ENCODE measurements around the gene MED22.
"Not testable (repeated sequence)": the region's sequence is repeated elsewhere in the genome, so short reads cannot be mapped to it uniquely, and the experiment has no call there.

The MED22 gene

DNA sequence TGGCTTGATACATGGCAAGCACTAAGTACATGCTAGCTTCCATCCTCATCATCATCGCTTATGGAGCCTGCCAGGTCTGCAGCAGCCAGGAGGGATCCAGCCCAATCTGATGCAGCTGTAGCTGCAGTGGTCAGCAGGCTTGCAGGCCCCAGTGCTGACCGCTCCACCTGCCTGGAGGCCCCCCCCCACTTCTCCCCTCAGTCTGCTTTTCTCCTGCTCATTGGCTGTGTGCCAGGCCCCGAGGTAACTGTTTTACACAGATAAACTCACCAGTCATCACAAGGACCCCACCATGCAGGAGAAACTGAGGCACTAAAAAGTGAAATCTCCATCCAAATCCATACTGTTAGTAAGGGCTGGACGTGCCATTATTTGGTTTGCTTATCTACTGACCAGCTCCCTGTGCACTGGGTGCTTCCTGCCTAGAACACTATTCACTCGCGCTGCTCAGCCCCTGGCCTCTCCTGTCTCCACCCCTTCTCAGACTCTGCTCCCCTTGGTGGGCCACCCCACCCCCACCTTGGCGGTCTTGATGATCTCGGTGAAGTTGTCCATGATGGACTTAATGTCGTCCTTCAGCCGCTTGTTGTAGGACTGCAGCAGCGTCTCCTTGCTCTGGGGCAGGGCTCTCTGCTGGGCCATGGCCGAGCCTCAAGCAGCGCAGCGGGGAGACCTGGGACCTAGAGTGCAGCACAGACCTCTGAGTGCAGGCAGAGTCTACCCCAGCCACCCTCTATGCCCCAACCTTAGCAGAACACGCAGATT is 1.7 kb downstream of the MED22 start:
- Histone ChIP-seq H3K36me3 (ENCODE audit: insufficient read depth, low read length) (peaks cover 69% of the 10 kb centered on the region), H3K9me3 (ENCODE audit: low read length) (no peaks in the 10 kb centered on the region), H2AFZ (ENCODE audit: low read depth, low read length) (no peak overlapping the region), H3K4me3 (ENCODE audit: low read length) (peak overlapping the region; percentile 76), H3K27me3 (ENCODE audit: insufficient read depth, low read length) (no peaks in the 10 kb centered on the region), H3K4me1 (ENCODE audit: insufficient read depth, low read length) (peaks cover 21% of the 10 kb centered on the region)

DNA sequence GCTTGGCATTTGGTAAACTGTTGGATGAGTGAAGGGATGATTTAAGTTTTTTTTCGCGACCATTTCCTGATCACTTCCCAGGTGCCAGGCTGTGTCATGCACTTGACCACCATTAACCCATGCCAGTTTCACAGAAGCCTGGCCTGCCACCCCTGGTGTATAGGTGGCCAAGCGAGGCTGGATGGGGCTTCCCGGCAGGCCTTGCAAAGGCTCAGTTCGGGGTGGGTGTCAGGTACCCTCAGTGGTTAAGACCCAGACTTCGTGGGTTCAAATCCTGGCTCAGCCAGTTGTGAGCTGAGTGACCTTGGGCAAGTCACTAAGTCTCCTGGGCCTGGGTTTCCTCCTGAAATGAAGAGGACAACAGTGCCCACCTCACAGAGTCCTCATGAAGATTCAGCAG is 2.3 kb downstream of the MED22 start:
- peaks cover 21% of the 10 kb centered on the region for H3K4me1 ChIP-seq (ENCODE audit: insufficient read depth, low read length)
- H3K4me3 ChIP-seq (ENCODE audit: low read length): no peak overlapping the region
- no peaks in the 10 kb centered on the region for H3K27me3 ChIP-seq (ENCODE audit: insufficient read depth, low read length)
- peaks cover 69% of the 10 kb centered on the region for H3K36me3 ChIP-seq (ENCODE audit: insufficient read depth, low read length)
- H3K9me3 ChIP-seq (ENCODE audit: low read length): no peaks in the 10 kb centered on the region
- no peak overlapping the region for H2AFZ ChIP-seq (ENCODE audit: low read depth, low read length)

DNA sequence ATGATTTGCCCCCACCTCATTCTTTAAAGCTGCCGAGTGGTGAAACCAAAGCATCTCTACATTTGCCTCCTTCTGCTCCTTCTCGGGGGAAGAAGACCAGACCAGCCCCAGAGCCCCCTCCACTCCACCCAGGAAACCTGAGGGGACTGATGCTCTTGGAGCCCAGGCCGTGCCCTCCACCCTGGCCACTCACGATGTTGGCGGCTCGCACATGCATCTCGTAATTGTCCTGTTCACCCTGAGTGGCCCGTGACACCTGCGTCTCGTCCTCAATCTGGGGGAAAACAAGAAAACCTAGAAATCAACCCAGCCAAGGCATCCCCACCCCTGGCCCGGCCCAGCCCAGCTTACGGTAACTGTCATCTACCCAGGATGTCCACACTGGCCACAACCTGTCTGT is 3.0 kb downstream of the MED22 start:
- Histone ChIP-seq H3K4me3 (ENCODE audit: low read length) (no peak overlapping the region), H3K4me1 (ENCODE audit: insufficient read depth, low read length) (peaks cover 21% of the 10 kb centered on the region), H2AFZ (ENCODE audit: low read depth, low read length) (no peak overlapping the region), H3K9me3 (ENCODE audit: low read length) (no peaks in the 10 kb centered on the region), H3K36me3 (ENCODE audit: insufficient read depth, low read length) (peaks cover 69% of the 10 kb centered on the region), H3K27me3 (ENCODE audit: insufficient read depth, low read length) (no peaks in the 10 kb centered on the region)

DNA sequence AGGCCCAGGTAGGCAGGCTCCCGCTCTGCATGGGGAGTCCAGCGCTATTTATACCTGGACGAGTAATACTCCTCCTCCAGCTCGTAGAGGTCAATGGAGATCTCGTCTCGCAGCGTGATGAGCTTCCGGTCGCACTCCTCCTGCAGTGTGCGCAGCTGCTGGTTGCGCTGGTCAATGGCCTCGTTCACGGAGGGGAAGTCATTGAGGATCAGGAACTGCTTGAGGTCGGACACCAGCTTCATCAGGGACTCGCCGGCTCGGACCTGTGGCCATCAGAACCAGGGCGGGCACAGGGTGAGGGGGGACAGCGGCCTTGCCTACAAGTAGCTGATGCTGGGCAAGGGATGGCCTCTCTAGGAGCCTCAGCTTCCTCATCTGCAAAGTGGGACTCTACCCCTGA is 3.9 kb downstream of the MED22 start:
- Histone ChIP-seq H3K36me3 (ENCODE audit: insufficient read depth, low read length) (peaks cover 67% of the 10 kb centered on the region), H3K4me3 (ENCODE audit: low read length) (no peak overlapping the region), H2AFZ (ENCODE audit: low read depth, low read length) (no peak overlapping the region), H3K9me3 (ENCODE audit: low read length) (no peaks in the 10 kb centered on the region), H3K27me3 (ENCODE audit: insufficient read depth, low read length) (no peaks in the 10 kb centered on the region), H3K4me1 (ENCODE audit: insufficient read depth, low read length) (peaks cover 14% of the 10 kb centered on the region)

DNA sequence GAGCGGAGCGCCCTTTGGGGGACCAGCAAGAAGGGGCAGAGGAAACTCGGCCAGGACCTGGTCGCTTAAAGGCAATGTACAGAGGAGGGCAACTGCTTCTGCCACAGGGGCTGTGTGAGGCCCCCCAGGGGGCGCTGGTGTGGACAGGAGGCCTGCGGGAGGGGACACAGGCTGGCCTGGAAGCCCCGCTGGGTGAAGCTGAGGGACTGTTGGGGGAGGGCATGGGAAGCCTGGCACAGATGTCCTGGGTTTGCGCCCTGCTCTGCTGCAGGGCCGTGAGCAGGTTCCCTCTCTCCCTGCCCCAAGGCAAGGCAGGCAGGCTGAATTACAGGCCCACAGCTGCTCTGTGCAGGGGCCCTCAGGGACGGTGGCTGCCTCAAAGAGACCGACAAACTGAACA is 5.4 kb downstream of the MED22 start:
- Histone ChIP-seq H3K4me1 (ENCODE audit: insufficient read depth, low read length) (peaks cover 10% of the 10 kb centered on the region), H3K9me3 (ENCODE audit: low read length) (no peaks in the 10 kb centered on the region), H2AFZ (ENCODE audit: low read depth, low read length) (no peak overlapping the region), H3K27me3 (ENCODE audit: insufficient read depth, low read length) (no peaks in the 10 kb centered on the region), H3K36me3 (ENCODE audit: insufficient read depth, low read length) (peaks cover 67% of the 10 kb centered on the region), H3K4me3 (ENCODE audit: low read length) (no peak overlapping the region)

DNA sequence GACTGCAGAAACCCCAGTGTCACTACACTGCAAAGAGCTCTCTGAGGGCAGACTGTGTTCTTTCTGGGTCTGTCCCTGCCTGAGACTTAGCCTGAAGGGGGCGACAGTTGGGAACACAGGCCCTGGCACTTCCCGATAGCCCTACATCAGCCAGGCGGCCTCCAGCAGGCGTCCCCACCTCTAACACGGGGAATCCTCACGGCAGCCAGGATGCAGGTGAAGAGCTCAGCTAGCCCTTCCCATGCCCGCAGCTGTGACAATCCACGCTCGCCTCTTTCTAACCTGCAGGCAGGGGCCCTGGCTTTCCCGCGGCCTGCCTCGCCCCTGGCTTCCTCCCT is 5.9 kb downstream of the MED22 start:
- Histone ChIP-seq H3K4me1 (ENCODE audit: insufficient read depth, low read length) (peaks cover 10% of the 10 kb centered on the region), H3K36me3 (ENCODE audit: insufficient read depth, low read length) (peaks cover 67% of the 10 kb centered on the region)

DNA sequence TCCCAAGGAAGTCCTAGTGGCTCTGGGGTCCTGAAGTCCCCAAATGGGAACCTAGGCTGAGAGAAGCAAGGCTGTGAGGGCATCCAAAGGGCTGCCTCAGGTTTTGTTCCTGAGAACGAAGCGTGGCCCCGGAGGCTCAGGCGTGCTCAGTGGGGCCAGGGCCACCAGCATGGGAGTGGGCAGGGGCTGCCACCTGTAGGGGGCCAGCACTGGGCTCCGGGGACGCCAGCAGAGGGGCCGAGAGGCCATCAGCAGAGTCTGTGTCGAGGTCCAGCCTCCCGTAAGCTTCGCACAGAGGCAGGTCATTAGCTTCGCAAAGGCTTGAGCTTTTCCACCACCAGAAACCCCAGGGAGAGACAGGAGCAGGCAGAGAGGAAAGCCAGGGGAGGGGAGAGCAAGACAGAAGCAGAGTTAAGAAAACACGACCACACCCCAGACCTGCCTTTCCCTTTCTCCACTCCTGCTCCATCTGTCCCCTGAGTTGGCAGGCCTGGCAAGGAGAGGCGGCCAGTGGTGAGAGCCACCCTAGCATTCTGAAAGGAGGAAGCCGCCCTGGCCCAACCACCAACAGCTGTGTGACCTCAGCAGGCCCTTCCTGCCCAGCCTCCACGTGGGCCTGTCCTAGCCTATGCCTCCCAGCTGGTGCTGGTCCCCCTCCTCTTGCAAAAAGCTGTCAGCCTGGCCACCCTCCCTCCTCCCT is 6.4 kb downstream of the MED22 start:
- Histone ChIP-seq H2AFZ (ENCODE audit: low read depth, low read length) (no peak overlapping the region), H3K36me3 (ENCODE audit: insufficient read depth, low read length) (peaks cover 67% of the 10 kb centered on the region)

More for the DNA sequence above, 5.9 kb downstream of the MED22 start:
- no peak overlapping the region for H2AFZ ChIP-seq (ENCODE audit: low read depth, low read length)
- H3K27me3 ChIP-seq (ENCODE audit: insufficient read depth, low read length): no peaks in the 10 kb centered on the region
- no peak overlapping the region for H3K4me3 ChIP-seq (ENCODE audit: low read length)
- no peaks in the 10 kb centered on the region for H3K9me3 ChIP-seq (ENCODE audit: low read length)

DNA sequence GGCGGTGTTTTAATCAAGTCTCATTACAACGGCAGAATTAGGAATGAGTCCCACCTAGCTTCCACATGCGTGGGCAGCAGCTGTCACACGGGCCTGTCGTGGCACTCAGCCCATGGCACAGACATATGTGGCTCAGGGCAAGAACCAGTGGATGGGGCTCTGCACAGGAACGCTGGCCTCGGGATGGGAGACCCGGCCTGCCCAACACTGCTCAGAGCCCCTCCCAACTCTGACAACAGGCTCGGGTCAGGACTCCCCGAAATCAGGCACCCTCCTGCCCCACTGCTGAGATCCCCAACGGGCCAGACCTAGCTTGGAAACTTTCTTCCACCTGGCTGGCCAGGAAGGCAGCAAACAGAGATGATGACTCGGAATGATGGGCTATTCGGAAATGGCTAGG is 7.0 kb downstream of the MED22 start:
- Histone ChIP-seq H3K4me1 (ENCODE audit: insufficient read depth, low read length) (peaks cover 4% of the 10 kb centered on the region), H3K9me3 (ENCODE audit: low read length) (no peaks in the 10 kb centered on the region), H2AFZ (ENCODE audit: low read depth, low read length) (no peak overlapping the region), H3K4me3 (ENCODE audit: low read length) (no peak overlapping the region), H3K36me3 (ENCODE audit: insufficient read depth, low read length) (peaks cover 66% of the 10 kb centered on the region), H3K27me3 (ENCODE audit: insufficient read depth, low read length) (no peaks in the 10 kb centered on the region)

More for the DNA sequence above, 6.4 kb downstream of the MED22 start:
- H3K4me1 ChIP-seq (ENCODE audit: insufficient read depth, low read length): peaks cover 6% of the 10 kb centered on the region
- no peak overlapping the region for H3K4me3 ChIP-seq (ENCODE audit: low read length)
- no peaks in the 10 kb centered on the region for H3K9me3 ChIP-seq (ENCODE audit: low read length)
- no peaks in the 10 kb centered on the region for H3K27me3 ChIP-seq (ENCODE audit: insufficient read depth, low read length)

DNA sequence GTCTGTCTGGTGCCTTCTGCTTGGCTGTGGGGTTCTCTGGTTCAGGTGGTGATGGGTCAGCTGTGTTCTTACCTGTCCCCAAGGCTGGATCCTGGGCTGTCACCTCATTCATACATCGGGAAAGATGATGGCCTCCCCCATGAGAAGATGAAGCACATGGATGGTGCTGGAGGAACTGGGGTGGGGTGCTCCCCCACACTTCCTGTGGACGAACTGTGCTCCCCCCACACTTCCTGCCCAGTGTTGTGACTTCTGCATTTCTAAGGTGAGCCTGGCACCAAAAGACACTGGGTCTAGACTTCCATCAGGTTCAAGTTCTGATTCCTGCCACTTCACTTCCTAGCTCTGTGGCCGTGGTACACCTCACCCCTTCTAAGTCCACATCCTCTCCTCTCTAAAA is 7.7 kb downstream of the MED22 start:
- no peak overlapping the region for H2AFZ ChIP-seq (ENCODE audit: low read depth, low read length)
- no peaks in the 10 kb centered on the region for H3K9me3 ChIP-seq (ENCODE audit: low read length)
- H3K4me1 ChIP-seq (ENCODE audit: insufficient read depth, low read length): peaks cover 7% of the 10 kb centered on the region
- H3K36me3 ChIP-seq (ENCODE audit: insufficient read depth, low read length): peaks cover 59% of the 10 kb centered on the region
- H3K27me3 ChIP-seq (ENCODE audit: insufficient read depth, low read length): no peaks in the 10 kb centered on the region
- H3K4me3 ChIP-seq (ENCODE audit: low read length): no peak overlapping the region

DNA sequence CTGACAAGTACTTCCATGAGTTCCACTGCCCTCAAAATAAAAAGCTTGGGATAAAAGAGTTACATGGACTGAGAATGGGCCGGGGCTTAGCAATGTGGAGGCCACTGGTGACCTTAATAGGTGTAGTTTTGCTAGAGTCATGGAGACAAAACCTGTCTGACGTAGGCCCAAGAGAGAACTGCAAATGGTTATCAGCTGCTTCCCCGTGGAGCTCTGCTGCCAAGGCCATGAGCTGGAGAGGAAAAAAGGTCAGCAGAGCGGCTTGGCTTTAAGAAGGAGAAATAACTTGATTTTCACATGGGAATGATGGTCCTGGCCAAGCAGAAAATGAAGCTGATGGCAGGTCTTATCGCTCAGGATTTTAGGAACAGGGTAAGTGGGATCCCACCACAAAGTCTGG is 8.3 kb downstream of the MED22 start:
- H3K36me3 ChIP-seq (ENCODE audit: insufficient read depth, low read length): peaks cover 55% of the 10 kb centered on the region
- peaks cover 13% of the 10 kb centered on the region for H3K4me1 ChIP-seq (ENCODE audit: insufficient read depth, low read length)
- no peak overlapping the region for H2AFZ ChIP-seq (ENCODE audit: low read depth, low read length)
- H3K4me3 ChIP-seq (ENCODE audit: low read length): no peak overlapping the region
- H3K27me3 ChIP-seq (ENCODE audit: insufficient read depth, low read length): no peaks in the 10 kb centered on the region
- no peaks in the 10 kb centered on the region for H3K9me3 ChIP-seq (ENCODE audit: low read length)

DNA sequence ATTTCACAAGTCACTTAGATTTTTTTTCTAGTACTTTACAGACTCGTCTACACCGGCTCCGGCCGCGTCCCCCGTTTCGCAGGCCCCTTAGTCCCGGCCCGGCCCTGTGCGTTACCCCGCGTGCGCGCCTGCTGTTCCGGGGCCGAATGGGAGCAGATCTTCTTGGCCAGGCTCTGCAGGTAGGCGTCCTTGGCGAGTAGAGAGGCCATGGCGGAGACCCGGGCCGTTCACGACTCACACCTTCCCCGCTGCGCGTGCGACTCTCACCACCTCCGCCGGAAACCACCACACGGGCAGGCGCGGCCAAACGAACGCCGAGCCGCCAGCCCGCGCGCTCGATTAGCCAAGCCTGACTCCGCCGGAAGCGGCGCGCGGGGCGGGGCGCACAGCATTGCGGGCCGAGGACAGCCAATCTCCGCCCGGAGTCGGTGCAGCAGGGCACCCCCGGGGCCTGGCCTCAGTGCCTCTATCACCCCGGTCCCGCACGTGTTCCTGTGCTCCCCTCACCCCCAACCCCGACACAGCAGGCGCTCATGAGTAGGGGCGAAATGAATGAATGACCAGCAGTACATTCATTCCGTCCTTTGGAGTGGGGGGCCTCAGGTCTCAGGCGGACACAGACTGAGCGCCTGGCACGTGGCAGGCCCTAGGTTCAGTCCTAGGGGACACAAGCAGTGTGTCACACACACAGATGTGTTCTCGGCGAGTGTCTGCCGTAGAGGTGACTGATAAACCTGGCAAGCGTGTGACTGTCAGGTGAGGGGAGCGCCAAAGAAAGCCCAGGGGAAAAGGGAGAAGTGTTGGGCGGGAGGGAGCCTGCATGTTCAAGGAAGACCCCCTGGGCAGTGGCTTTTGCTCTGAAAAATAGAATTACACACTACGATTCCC is 11.8 kb downstream of the MED22 start, which contains the start of gene SURF6:
SURF6 (minus strand) TSS at position 265 of the 888 bp plus-strand sequence; CDS start at position 209, 56 bp downstream.
- Histone ChIP-seq H3K9me3 (ENCODE audit: low read length) (no peaks in the 10 kb centered on the region), H3K27me3 (ENCODE audit: insufficient read depth, low read length) (no peaks in the 10 kb centered on the region), H3K36me3 (ENCODE audit: insufficient read depth, low read length) (peaks cover 58% of the 10 kb centered on the region), H3K4me1 (ENCODE audit: insufficient read depth, low read length) (peaks cover 15% of the 10 kb centered on the region), H2AFZ (ENCODE audit: low read depth, low read length) (peak within 1 kb of the TSS; percentile 68), H3K4me3 (ENCODE audit: low read length) (peak within 1 kb of the TSS; percentile 70)

DNA sequence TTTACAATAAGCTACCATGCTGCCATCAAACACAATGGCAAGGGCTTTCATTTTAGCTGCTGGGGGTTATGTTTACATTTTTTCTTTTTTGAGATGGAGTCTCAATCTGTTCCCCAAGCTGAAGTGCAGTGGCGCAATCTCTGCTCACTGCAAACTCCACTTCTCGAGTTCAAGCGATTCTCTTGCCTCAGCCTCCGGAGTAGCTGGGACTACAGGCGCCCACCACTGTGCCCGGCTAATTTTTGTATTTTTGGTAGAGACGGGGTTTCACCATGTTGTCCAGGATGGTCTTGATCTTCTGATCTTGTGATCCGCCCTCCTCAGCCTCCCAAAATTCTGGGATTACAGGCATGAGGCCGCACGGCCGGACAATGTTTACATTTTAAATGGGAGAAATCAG is 13.0 kb downstream of the MED22 start:
- Histone ChIP-seq H3K36me3 (ENCODE audit: insufficient read depth, low read length) (peaks cover 53% of the 10 kb centered on the region), H3K4me3 (ENCODE audit: low read length) (peak overlapping the region; percentile 70), H3K4me1 (ENCODE audit: insufficient read depth, low read length) (peaks cover 15% of the 10 kb centered on the region)
- not testable (repeated sequence) for H2AFZ ChIP-seq (ENCODE audit: low read depth, low read length); H3K27me3 ChIP-seq (ENCODE audit: insufficient read depth, low read length); H3K9me3 ChIP-seq (ENCODE audit: low read length)

DNA sequence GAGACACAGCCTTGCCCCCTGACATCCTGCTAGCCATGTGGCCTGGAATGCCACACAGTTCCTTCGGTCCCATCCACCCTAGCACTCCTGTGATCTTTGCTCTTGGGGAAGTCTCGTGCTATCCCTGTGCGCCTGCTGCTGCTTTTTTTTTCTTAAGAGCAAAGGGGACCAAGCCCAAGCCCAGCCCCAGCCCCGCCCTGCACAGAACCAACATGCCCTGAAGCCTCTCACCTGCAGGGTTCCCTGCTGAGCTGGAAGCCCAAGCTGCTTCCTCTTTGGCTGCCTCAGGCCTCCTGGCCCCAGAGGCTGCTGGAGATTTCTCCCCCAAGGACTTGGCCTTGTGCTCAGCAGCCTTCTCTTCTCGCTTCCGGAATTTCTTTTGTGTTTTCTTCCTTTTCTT is 13.8 kb downstream of the MED22 start:
- Histone ChIP-seq H2AFZ (ENCODE audit: low read depth, low read length) (no peak overlapping the region), H3K9me3 (ENCODE audit: low read length) (no peaks in the 10 kb centered on the region), H3K36me3 (ENCODE audit: insufficient read depth, low read length) (peaks cover 51% of the 10 kb centered on the region), H3K4me3 (ENCODE audit: low read length) (no peak overlapping the region), H3K27me3 (ENCODE audit: insufficient read depth, low read length) (no peaks in the 10 kb centered on the region), H3K4me1 (ENCODE audit: insufficient read depth, low read length) (peaks cover 15% of the 10 kb centered on the region)

All from neuron (in vitro differentiated cells).